22Rv1 (cell line): ENCODE results near the gene TYR.
"Not testable (repeated sequence)": the region's sequence is repeated elsewhere in the genome, so short reads cannot be mapped to it uniquely, and the experiment has no call there.

Source experiments
- ZFX ChIP-seq: fragments of 450-650 bp; IDR thresholded peaks from 2 replicates; pipeline ENCODE4 v1.6.1; 2017; ENCODE audit warnings: antibody characterized with exemption, borderline replicate concordance
- TF ChIP-seq, protein P1 (sequence below): fragments of 450-650 bp; IDR thresholded peaks from 2 replicates; pipeline ENCODE4 v1.5.1; 2017; ENCODE audit warnings: mild to moderate bottlenecking

DNA sequence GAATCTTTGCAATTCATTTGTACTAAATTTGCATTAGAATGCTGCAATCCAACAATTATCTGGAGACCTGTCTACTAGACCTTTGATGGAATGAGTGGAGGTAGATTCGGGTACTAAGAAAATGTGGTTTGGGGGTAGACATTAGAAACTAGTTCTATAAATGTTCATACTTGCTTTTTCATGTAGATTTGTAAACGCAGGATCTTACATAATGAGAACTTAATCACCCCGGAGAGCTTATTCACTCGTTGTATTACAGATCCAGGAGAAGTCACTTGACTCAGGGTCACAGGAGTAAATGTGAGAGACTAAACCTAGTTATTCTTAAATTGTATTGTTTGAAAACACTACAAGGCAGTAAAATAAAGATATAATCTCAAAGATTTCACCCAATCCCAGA is 154.3 kb downstream of the TYR start:
- TF ChIP-seq, protein P1, sequence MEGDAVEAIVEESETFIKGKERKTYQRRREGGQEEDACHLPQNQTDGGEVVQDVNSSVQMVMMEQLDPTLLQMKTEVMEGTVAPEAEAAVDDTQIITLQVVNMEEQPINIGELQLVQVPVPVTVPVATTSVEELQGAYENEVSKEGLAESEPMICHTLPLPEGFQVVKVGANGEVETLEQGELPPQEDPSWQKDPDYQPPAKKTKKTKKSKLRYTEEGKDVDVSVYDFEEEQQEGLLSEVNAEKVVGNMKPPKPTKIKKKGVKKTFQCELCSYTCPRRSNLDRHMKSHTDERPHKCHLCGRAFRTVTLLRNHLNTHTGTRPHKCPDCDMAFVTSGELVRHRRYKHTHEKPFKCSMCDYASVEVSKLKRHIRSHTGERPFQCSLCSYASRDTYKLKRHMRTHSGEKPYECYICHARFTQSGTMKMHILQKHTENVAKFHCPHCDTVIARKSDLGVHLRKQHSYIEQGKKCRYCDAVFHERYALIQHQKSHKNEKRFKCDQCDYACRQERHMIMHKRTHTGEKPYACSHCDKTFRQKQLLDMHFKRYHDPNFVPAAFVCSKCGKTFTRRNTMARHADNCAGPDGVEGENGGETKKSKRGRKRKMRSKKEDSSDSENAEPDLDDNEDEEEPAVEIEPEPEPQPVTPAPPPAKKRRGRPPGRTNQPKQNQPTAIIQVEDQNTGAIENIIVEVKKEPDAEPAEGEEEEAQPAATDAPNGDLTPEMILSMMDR: not testable (repeated sequence)
- TF ChIP-seq ZFX: not testable (repeated sequence)
